ENCODE results near the gene RSKR. TPM values are rescaled to one million over a fixed set of nuclear protein-coding genes. Genes with fewer than 3 reads are reported as not detected.
A peak's percentile ranks its signal among the peaks of the same experiment; 100 is the strongest.

RSKR gene
- total RNA-seq, 1 donor from 2014 or later, result 0.32 TPM

GRCh38 chr17:28599311-28600184 lies 14.4 kb downstream of the RSKR start:
- DNase-seq (ENCODE audit: low spot score in 2 of 2), result peak; percentile 24 to 85
- Histone ChIP-seq H3K9me3 (no peaks in the 10 kb centered on the region), H3K4me3 (peak overlapping the region; percentile 85 to 86), H3K36me3 (no peaks in the 10 kb centered on the region), H3K4me1 (peaks cover 4 to 6% of the 10 kb centered on the region in 2 donors), H3K27ac (peak overlapping the region; percentile 99 to 100), H3K27me3 (no peaks in the 10 kb centered on the region)
- intact Hi-C loops (cut with DNase I), result loop anchor here (1.0 kb wide), 1 partner anchor 28 kb away; the partner anchor contains the start of gene PIGS
- peak in 1 of 3 experiments; percentile 1 for TF ChIP-seq CTCF (IDR thresholded peaks at IDR 0.05)

GRCh38 chr17:28598799-28599310 lies 15.1 kb downstream of the RSKR start, which contains the start of gene SPAG5:
TSS of gene SPAG5 (minus strand) at chr17:28599025. CDS start at chr17:28598946, 79 bp downstream.
- intact Hi-C loops (cut with DNase I), result loop anchor here (1.0 kb wide), 2 partner anchors 22 to 28 kb away; partner anchors contain the start of gene PIGS
- peaks cover 4 to 6% of the 10 kb centered on the region in 2 donors for H3K4me1 ChIP-seq
- H3K27me3 ChIP-seq, result no peaks in the 10 kb centered on the region
- no peaks in the 10 kb centered on the region for H3K9me3 ChIP-seq
- H3K27ac ChIP-seq, result peak within 1 kb of the TSS; percentile 99 to 100
- no peak for TF ChIP-seq CTCF (IDR thresholded peaks at IDR 0.05)
- peak within 1 kb of the TSS; percentile 85 to 86 for H3K4me3 ChIP-seq
- DNase-seq (ENCODE audit: low spot score in 2 of 2), result peak; percentile 81 to 97
- no peaks in the 10 kb centered on the region for H3K36me3 ChIP-seq

GRCh38 chr17:28598389-28598788 lies 15.6 kb downstream of the RSKR start:
- H3K27me3 ChIP-seq, result no peaks in the 10 kb centered on the region
- TF ChIP-seq CTCF (IDR thresholded peaks at IDR 0.05), result no peak
- H3K27ac ChIP-seq, result peak overlapping the region; percentile 99 to 100
- H3K9me3 ChIP-seq, result no peaks in the 10 kb centered on the region
- H3K4me1 ChIP-seq, result peaks cover 4 to 6% of the 10 kb centered on the region in 2 donors
- peak overlapping the region; percentile 85 to 86 for H3K4me3 ChIP-seq
- no peaks in the 10 kb centered on the region for H3K36me3 ChIP-seq
- intact Hi-C loops (cut with DNase I), result loop anchor here (1.0 kb wide), 1 partner anchor 21 kb away; no protein-coding TSS in a partner anchor
- no peak for DNase-seq (ENCODE audit: low spot score in 2 of 2)

GRCh38 chr17:28597606-28598383 lies 16.2 kb downstream of the RSKR start:
- TF ChIP-seq CTCF (IDR thresholded peaks at IDR 0.05), result no peak
- H3K4me3 ChIP-seq, result peak overlapping the region in 1 of 2 donors; percentile 85
- DNase-seq (ENCODE audit: low spot score in 2 of 2), result no peak

GRCh38 chr17:28592260-28592659 lies 21.7 kb downstream of the RSKR start:
- intact Hi-C loops (cut with DNase I), result no loop called here
- Histone ChIP-seq H3K27ac (no peak overlapping the region), H3K4me3 (no peak overlapping the region), H3K9me3 (no peaks in the 10 kb centered on the region), H3K36me3 (no peaks in the 10 kb centered on the region), H3K4me1 (no peaks in the 10 kb centered on the region), H3K27me3 (no peaks in the 10 kb centered on the region)
- DNase-seq (ENCODE audit: low spot score in 2 of 2), result no peak
- no peak for TF ChIP-seq CTCF (IDR thresholded peaks at IDR 0.05)

More at GRCh38 chr17:28597606-28598383, 16.2 kb downstream of the RSKR start:
- intact Hi-C loops (cut with DNase I), result loop anchor here (1.0 kb wide), 1 partner anchor 20 kb away; no protein-coding TSS in a partner anchor
- Histone ChIP-seq H3K27ac (no peak overlapping the region), H3K27me3 (no peaks in the 10 kb centered on the region), H3K9me3 (no peaks in the 10 kb centered on the region), H3K4me1 (peaks cover 4 to 6% of the 10 kb centered on the region in 2 donors), H3K36me3 (no peaks in the 10 kb centered on the region)

Measured in ascending aorta (tissue), 2 donors.